Superior temporal gyrus (tissue), 1 donor: ENCODE data around the gene STX8.

Source experiments
- DNase-seq: peaks from one replicate; pipeline ENCODE4 v3.0.0-alpha.2; 2016; ENCODE audit errors: extremely low spot score

STX8 gene

GRCh38 chr17:9228408-9229159 is 347.0 kb downstream of the STX8 start:
- DNase-seq, result peak; percentile 45

GRCh38 chr17:9227819-9228407 is 347.7 kb downstream of the STX8 start:
- no peak for DNase-seq

DNA sequence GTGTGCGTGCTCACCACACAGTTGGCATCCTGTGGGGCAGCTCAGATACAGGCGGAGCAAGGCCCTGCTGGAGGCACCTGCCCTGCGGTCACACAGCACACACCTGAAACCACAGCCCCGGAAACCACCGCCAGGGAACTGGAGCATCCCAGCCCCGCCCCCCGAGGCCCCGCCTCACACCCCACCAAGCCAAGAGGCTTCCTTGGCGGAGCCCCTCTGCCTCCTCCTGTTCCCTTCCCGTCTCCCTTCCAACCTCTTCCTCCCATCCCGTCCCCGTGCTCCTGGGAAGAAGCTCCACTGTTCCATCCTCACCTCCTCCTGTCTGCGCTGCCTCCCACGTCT is 348.9 kb downstream of the STX8 start:
- DNase-seq, result no peak

DNA sequence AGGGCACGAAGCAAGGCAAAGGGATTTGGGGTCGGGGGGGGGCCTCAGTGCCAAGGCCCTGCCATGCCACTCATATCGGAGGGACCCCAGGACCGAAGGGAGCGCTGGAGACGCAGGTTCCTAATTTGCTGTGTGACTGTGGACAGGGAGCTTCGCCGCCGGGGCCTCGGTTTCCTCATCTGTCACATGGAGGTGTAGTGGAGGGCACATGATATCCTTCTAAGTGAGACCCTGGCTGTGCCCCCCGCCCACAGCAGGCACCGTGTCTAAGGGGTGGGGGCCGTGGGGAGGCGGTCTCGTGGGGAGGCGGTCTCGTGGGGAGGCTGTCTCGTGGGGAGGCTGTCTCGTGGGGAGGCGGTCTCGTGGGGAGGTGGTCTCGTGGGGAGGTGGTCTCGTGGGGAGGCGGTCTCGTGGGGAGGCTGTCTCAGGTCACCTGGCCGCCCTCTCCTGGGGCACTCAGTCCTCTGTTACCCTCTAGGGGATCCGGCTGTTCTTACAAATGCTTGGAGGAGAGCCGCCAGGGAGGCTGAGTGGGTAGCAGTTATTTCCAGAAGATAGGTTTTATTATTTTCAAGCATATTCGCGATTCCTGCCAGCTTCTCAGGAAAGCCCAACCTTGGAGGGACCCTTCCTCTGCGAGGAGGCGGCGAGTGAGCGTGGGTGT is 349.4 kb downstream of the STX8 start:
- DNase-seq, result no peak

- DNase-seq, result no peak
These were observed 350.1 kb downstream of the STX8 start for GRCh38 chr17:9225305-9226101.

GRCh38 chr17:9224485-9224884 is 351.1 kb downstream of the STX8 start:
- DNase-seq, result no peak

DNA sequence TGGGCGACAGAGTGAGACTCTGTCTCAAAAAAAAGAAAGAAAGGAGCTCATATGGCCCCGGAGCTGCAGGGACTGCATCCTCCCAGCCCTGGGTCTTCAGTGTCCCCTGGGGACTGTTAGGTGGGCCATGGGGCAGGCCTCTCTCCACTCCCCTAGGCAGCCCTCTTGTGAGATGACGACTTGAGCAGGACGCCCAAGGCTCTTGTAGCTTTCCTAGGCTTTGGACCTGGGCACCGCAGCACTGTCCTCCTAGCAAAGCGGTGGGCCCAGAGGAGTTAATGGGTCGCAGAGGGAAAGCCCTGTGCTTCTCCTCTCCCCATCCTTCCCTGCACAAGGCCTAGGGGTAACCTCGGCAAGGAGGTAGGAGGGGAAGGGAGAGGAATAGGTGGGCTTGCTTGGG is 352.1 kb downstream of the STX8 start:
- no peak for DNase-seq

DNA sequence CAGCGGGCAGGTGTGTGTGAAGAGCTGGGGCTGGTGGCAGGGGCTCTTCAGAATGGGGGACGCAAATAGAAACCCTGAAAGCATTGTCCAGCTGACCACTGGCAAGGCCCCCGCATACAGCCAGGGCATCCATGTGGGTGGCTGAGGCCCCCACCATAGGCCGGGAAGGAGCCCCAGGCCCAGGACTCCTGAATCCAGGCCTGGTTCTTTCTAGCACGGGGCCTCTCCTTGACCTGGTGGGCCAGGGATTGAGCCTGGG is 353.8 kb downstream of the STX8 start:
- no peak for DNase-seq

DNA sequence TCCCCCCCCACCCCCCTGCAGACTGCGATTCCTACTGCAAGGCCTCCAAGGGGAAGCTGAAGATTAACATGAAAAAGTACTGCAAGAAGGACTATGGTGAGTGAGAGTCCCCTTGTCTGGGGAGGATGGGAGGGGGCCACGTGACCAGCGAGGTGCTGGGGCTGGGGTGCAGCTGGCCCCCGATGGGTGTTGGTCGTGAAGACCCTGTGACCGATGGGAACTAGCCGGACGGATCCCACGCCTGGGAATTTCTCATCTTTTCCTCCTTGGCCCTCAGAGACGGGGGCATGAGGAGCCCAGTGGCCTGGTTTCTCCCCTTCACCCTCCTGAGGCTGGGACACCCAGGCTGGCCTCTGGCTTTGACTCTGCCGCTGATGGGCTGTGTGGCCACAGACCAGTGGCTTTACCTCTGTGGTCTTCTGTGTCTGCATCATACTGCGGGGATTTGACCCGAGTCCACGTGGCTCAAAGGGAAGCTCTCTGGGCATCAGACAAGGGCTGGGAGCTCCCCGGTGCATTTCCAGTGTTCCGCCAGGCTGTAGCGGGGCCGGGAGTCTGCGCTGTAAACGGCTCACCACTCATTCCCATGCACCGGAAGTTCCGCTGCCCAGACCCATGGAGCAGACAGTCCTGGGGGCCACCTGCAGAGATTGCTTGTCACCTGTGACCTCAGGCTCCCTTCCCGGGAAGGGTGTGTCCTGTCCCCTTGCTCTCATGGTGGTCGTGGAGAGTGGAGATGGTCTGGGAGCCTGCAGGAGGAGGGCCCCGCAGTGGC is 354.3 kb downstream of the STX8 start:
- DNase-seq, result no peak

DNA sequence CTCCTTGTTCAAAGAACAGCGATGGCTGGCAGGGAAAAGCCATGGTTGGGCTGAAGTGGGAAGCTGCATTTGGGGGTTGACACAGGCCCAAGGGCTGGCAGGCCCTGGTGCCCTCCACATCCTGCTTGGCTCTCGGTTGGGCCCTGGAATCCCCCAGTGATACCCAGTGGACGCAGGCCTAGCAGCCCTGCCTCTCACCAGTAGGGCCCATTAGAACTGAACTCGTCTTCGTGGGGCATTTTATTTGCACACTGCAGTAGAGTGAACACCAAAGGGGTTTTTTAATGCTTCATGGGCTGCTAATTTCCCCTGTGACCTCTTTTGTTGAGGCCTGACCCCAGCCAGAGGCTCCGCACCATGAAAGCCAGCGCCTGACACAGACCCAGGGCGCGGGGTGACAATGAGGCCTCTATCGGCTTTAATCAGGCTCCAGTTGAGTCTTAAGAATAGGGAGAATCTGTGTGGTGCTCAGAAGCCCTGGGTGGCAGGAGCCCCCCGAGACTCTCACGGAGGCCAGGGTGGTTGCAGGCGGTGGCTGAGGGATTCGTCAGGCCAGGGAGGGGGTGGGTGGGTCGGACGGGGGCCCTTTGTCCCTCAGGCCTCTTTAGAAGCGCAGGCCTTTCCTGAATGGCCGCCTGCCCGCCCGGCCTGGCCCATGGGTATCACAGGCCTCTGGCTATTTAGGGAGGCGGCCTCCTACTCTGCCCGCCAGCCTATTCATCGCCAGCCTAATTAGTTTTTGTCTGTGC is 355.0 kb downstream of the STX8 start:
- no peak for DNase-seq

DNA sequence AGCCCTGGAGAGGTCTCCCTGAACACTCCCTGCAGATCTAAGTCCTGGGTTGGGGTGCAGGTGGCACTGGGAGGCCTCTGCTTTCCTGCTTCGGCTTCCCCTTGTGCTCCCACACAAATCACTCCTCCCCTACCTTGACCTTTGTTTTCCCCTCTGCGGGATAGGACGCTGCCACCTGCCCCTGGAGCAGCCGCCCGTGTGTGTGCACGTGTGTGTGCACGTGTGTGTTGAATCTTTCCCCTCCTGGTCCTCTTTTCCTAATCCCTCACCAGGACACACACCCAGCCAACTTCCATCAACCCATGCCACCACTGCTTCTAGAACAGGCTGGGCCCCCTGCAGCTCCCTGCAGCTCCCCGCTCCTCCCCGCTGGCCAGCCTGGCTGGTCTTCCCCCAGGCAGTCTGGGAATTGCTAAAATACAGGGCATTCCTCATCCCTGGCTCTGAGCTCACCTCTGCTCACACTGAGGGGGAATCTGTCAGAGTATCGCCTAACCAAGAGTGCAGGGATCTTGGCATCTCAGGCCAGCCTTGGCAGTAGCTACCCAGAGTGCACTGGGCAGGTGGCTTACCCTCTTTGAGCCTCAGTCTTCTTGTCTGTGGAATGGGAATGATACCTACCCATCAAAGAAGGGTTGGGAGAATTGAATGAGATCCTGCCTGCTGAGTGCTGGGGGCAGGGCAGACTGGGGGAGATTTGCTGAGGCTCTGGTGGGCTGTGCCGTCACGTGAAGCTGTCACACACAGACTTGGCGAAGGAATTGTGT is 355.8 kb downstream of the STX8 start:
- no peak for DNase-seq

- DNase-seq, result no peak
These were observed 356.7 kb downstream of the STX8 start for GRCh38 chr17:9218911-9219310.

DNA sequence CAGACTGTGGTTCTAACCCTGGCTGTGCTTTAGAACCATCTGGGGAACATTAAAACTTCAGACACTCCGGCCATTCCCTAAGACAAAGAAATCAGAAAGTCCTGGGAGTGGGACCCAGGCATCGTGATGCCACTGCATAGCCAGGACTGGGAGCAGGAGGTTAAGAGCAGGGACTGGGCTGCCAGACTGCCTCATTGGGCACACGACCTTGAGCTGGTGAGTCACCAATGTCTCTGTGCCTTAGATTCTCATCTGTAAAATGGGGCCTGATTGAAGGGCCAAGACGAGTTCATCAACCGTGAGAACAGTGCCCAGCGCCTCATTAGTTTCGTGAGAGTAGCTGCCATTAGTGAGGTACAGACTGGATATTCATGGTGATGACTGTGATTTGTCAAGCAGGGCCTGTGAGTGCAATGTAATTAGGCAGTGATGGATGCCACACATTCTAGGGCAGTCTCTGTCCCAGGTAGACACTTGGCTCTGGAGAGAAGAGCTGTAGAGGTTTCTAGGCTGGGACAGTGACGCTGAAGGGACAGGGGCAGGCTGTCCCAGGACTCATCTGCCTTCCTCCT is 357.5 kb downstream of the STX8 start:
- DNase-seq, result no peak

DNA sequence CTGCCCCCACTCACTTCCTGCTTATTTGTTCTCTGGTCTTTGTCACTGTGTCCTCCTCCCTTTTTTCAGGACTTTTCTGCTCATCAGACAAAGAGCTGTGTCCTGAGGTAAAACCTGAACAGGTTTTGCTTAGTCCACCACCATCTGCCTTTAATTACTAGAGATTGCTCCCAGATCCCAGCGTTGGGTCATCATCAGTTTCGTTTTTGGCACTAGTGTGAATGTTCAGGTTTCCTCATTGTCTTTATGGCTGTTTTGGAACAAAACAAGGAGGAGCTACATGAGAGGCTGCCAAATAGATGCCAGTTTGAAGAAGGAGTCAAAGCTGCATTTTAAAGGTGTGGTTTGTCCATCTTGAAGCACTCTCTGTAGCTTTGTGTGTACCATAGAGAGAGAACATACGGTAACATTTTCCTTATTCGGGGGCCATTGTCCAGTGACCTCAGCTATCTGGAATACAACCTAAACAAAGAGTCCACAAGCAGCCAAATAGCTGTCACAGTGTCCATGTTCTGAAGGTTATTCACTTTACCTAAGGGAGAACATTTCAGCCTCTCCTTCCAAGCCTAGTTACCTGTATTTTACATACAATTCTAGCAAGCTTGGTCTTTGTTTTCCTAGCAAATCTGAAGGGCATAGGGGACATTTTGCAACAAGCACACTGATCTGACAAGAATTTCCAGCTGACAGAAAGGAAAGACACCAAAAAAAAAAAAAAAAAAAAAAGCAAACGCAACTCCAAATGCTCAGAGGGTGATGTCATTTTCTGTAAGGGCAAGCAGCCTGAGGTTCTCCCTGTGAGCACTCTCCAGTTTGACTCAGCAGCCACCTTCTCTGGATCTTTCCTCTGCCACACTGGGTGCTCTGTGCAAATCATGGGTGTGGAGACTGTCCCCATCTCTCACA is 358.2 kb downstream of the STX8 start:
- DNase-seq, result no peak

- DNase-seq, result no peak
These were observed 360.2 kb downstream of the STX8 start for GRCh38 chr17:9215465-9215864.

DNA sequence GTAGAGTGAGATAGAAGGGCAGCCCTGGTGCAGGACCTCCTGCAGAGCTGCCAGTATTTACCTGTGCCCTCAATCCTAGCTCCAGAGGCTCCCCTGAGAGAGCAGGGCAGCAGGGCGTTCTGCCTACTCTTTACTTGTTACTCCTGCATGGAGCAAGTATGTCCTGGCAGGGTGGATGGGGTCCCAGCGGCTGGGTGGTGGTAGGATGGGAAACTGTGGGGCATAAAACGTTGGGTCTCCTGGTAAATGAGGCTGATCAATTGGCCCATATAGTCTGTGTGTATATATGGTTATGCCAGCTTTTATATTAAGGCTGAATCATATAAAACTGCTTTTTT is 362.3 kb downstream of the STX8 start:
- DNase-seq, result no peak

- no peak for DNase-seq
These were observed 363.0 kb downstream of the STX8 start for GRCh38 chr17:9212376-9213302.

GRCh38 chr17:9211133-9211765 is 364.4 kb downstream of the STX8 start:
- no peak for DNase-seq
